Left ventricle myocardium inferior (tissue), 1 donor: ENCODE results near the gene LRMDA. TPM values are rescaled to one million over a fixed set of nuclear protein-coding genes. Genes with fewer than 3 reads are reported as not detected.

Experiments used
- DNase-seq: peaks from one replicate; pipeline ENCODE4 v3.0.0-alpha.2; 2020
- H3K27ac ChIP-seq: fragments of 200-600 bp; replicated peaks from 2 replicates; pipeline ENCODE4 v1.8.0; 2021
- H3K27me3 ChIP-seq: fragments of 200-600 bp; 2 replicates; pipeline ENCODE4 v1.8.0; 2021; ENCODE audit warnings: low read depth
- H3K36me3 ChIP-seq: fragments of 200-600 bp; 2 replicates; pipeline ENCODE4 v1.8.0; 2021
- H3K4me1 ChIP-seq: fragments of 200-600 bp; 2 replicates; pipeline ENCODE4 v1.8.0; 2021
- H3K4me3 ChIP-seq: fragments of 200-600 bp; 2 replicates; pipeline ENCODE4 v1.8.0; 2021; ENCODE audit warnings: mild to moderate bottlenecking, moderate library complexity
- H3K9me3 ChIP-seq: fragments of 200-600 bp; replicated peaks from 2 replicates; pipeline ENCODE4 v1.8.0; 2021
- intact Hi-C: fragments of 100-400 bp; cut with micrococcal nuclease; formaldehyde crosslinking; loops from one replicate; pipeline ENCODE4 v1.11.0; 2022
- total RNA-seq: library from RNA; stranded (reverse); fragmentation: NEBNext Ultra II Directional; extraction: Animal tissue kit (Norgen Biotek cat#: 25700); gene quantifications from one replicate; pipeline ENCODE4 v1.2.1, GENCODE V29; 2021
- TF ChIP-seq, protein P1 (sequence below): fragments of 200-600 bp; IDR thresholded peaks from 2 replicates; pipeline ENCODE4 v1.8.0; 2021; ENCODE audit warnings: antibody characterized with exemption, mild to moderate bottlenecking, borderline replicate concordance
- donor health status: DM: no; HTN: yes; CAD: no; lungs with severe emphysema.

The LRMDA gene
- total RNA-seq, 1 donor from 2014 or later: 18.7 TPM

DNA sequence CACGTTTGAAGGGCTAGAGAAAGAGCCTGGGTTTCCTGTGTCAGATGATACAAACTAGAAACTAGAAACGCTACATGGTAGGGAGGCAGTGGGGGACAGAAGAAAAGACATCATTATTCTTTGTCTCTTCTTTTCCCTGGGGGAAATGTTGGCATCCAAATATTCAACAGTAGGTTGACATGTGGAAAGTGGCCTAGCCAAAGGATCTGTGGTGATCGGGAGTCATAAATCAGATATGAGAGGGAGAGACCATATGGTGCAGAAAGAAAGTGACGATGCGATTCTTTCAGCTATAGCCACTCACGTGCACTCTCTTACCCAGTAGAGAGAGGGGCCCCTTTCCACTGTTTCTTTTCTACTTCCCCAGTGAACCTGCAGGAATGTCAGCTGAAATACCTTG, 964.7 kb downstream of the LRMDA start:
- Histone ChIP-seq H3K9me3 (no peaks in the 10 kb centered on the region), H3K27me3 (no peaks in the 10 kb centered on the region), H3K4me1 (peaks cover 34% of the 10 kb centered on the region), H3K27ac (no peak overlapping the region), H3K36me3 (no peaks in the 10 kb centered on the region), H3K4me3 (no peak overlapping the region)
- intact Hi-C loops: no loop called here
- DNase-seq: no peak
- TF ChIP-seq, protein P1, sequence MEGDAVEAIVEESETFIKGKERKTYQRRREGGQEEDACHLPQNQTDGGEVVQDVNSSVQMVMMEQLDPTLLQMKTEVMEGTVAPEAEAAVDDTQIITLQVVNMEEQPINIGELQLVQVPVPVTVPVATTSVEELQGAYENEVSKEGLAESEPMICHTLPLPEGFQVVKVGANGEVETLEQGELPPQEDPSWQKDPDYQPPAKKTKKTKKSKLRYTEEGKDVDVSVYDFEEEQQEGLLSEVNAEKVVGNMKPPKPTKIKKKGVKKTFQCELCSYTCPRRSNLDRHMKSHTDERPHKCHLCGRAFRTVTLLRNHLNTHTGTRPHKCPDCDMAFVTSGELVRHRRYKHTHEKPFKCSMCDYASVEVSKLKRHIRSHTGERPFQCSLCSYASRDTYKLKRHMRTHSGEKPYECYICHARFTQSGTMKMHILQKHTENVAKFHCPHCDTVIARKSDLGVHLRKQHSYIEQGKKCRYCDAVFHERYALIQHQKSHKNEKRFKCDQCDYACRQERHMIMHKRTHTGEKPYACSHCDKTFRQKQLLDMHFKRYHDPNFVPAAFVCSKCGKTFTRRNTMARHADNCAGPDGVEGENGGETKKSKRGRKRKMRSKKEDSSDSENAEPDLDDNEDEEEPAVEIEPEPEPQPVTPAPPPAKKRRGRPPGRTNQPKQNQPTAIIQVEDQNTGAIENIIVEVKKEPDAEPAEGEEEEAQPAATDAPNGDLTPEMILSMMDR: no peak

DNA sequence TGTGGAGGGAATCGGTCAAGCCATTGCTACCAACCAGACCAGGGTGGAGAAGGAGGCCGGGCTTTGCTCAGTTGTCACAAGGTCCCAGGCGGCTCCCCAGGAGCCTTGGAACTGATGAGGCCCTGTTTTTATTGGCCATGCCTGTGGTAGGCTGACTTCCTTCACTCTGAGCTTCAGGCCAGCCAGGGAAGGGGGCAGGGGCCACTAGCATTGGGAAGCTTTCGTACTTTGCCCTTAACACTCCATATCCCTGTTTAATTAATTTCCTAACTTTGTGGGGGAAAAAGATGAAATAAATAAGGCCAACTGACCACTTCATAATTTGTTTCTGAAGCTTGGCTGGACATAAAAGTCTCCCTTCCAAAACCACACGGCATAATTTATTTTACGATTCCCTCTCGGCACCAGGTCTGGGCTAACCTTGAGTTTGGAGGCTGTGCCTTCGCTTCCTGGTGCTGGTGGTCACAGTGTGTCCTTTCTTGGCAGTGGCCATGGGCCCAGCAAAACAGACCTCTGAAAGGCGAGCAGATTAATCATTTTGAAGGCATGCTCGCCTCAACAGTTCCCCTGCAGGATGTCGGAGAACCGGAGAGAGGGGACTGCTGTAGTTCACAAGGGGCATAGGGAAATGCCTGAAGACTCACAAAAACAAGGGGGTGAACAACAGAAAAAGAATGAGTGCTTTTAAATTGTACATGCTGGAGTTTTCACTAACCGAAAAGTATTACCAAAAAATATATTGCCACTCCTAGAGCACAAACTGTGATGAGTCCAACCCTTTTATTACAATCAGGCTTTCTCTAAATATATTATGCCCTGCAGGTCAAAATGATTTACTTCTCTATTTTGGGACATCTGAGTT, 966.0 kb downstream of the LRMDA start:
- Histone ChIP-seq H3K27me3 (no peaks in the 10 kb centered on the region), H3K27ac (peak overlapping the region; percentile 67), H3K4me3 (peak overlapping the region; percentile 13), H3K9me3 (no peaks in the 10 kb centered on the region), H3K4me1 (peaks cover 34% of the 10 kb centered on the region), H3K36me3 (no peaks in the 10 kb centered on the region)
- TF ChIP-seq, protein P1: no peak
- peak; percentile 22 for DNase-seq
- intact Hi-C loops: no loop called here

DNA sequence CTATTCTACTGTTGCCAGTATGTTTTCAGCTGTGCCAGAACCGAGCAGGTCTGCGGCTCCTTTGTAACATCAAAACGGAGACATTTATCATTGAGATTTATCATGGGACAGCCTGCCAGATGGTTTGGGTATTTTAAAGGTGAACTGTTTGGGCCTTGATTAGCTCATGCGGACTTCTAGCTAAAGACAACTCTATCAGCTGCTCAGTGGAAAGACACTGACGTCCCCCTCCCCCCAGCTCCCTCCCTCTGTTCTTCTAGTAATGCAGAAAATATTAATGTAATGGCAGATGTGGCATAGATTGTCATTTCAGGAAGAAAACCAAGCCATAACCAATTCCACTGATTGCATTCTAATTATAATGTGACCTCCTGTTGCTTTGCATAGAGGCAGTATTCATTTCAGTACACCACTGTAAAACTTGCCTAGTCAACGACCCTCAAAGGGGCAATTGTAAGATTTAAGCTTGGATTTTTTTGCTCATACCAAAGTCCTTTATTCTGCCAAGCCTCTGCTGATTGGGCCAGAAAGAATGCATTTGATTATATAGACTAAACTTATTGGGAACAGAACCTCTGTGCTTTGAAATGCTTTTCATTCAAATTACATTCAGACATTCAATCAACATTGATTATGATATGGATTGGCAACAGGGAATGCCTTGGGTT, 966.8 kb downstream of the LRMDA start:
- Histone ChIP-seq H3K4me1 (peaks cover 34% of the 10 kb centered on the region), H3K27ac (peak overlapping the region; percentile 67), H3K36me3 (no peaks in the 10 kb centered on the region), H3K9me3 (no peaks in the 10 kb centered on the region), H3K4me3 (peak overlapping the region; percentile 13), H3K27me3 (no peaks in the 10 kb centered on the region)
- intact Hi-C loops: no loop called here
- TF ChIP-seq, protein P1: no peak
- no peak for DNase-seq

DNA sequence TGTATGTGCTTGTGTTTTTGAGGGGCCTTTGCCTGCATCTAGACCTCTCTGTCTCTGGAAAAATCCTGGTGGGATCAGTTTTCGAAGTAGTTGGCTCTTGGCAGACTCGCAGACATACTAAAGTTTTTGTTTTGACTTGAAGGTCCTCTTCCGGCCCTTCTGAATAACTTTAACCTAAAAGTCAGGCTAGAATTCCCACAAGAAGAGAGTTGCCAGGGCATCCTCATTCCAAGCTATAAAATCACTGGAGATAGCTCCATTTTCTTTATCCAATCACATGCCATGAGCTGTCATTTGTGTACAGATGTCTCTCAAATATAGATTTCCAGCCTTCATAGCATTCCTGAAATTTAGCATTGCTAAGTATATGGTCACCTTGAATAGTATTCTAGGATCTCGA, 967.8 kb downstream of the LRMDA start:
- H3K36me3 ChIP-seq: no peaks in the 10 kb centered on the region
- no peak overlapping the region for H3K27ac ChIP-seq
- H3K27me3 ChIP-seq: no peaks in the 10 kb centered on the region
- intact Hi-C loops: no loop called here
- peaks cover 30% of the 10 kb centered on the region for H3K4me1 ChIP-seq
- peaks cover 1% of the 10 kb centered on the region for H3K9me3 ChIP-seq
- H3K4me3 ChIP-seq: no peak overlapping the region
- no peak for DNase-seq
- TF ChIP-seq, protein P1: no peak

DNA sequence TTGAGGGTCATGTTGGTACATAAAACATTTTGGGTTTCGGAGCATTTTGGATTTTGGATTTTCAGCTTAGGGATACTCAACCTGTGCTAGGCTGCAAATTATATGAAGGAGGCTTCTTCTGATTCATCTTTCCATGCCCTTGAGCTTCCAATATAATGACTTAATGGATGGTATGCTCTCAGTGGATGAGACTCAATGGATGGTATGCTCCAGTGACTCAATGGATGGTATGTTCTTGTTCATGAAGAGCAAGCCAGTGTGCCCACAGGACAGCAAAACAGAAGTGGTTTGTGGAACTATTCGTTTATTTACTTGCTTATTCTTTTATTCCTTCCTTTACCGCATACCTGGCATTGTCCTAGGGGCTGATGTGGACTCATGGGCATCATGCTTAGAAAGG, 969.6 kb downstream of the LRMDA start:
- no peak for DNase-seq
- TF ChIP-seq, protein P1: no peak
- no peaks in the 10 kb centered on the region for H3K36me3 ChIP-seq
- intact Hi-C loops: no loop called here
- H3K4me3 ChIP-seq: no peak overlapping the region
- H3K4me1 ChIP-seq: peaks cover 21% of the 10 kb centered on the region
- no peaks in the 10 kb centered on the region for H3K27me3 ChIP-seq
- peaks cover 12% of the 10 kb centered on the region for H3K9me3 ChIP-seq
- H3K27ac ChIP-seq: no peak overlapping the region
